Measurements from ENCODE around the gene CAMK2B.

DNA sequence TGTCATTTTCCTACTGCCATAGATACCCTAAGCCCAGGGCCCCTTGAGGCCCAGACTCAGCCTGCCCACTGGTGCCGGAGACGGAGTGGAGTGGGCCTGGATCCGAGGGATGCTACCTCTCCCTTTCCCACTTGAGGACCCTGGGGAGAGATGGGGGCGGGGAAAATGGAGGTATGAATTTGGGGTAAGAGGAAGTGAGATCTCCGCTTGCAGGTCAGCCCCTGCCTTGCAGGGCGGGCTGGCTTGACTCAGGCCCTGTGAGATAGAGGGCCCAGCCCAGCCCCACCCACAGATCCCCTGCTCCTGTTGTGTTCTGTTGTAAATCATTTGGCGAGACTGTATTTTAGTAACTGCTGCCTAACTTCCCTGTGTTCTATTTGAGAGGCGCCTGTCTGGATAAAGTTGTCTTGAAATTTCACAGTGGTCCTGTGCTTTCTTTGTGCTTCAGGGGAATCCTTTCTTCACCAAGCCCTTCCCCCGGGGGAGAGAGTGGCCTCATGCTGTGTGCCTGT is 111.5 kb downstream of the CAMK2B start:
- TF ChIP-seq, protein P1, sequence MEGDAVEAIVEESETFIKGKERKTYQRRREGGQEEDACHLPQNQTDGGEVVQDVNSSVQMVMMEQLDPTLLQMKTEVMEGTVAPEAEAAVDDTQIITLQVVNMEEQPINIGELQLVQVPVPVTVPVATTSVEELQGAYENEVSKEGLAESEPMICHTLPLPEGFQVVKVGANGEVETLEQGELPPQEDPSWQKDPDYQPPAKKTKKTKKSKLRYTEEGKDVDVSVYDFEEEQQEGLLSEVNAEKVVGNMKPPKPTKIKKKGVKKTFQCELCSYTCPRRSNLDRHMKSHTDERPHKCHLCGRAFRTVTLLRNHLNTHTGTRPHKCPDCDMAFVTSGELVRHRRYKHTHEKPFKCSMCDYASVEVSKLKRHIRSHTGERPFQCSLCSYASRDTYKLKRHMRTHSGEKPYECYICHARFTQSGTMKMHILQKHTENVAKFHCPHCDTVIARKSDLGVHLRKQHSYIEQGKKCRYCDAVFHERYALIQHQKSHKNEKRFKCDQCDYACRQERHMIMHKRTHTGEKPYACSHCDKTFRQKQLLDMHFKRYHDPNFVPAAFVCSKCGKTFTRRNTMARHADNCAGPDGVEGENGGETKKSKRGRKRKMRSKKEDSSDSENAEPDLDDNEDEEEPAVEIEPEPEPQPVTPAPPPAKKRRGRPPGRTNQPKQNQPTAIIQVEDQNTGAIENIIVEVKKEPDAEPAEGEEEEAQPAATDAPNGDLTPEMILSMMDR (conservative IDR thresholded peaks at IDR 0.05; ENCODE audit: low read length), result no peak
- no peak for TF ChIP-seq EZH2phosphoT487 (IDR thresholded peaks at IDR 0.05; ENCODE audit: borderline replicate concordance)

Data from Loucy (cell line).